Peyer's patch (tissue), 4 donors: ENCODE measurements around the gene ELOVL1. TPM values are rescaled to one million over a fixed set of nuclear protein-coding genes. Genes with fewer than 3 reads are reported as not detected.

ENCODE experiments used
- DNase-seq, 3 donors: peaks; one replicate each; pipeline ENCODE4 v3.0.0-alpha.2; 2017 to 2019
- H3K27ac ChIP-seq, 4 donors: fragments of 200-600 bp; sonication (generic); one replicate each; pipeline ENCODE4 v1.5.1; 2016 to 2019
- H3K27me3 ChIP-seq, 2 donors: fragments of 200-600 bp; sonication (generic); one replicate each; pipeline ENCODE4 v1.5.1; 2019
- H3K36me3 ChIP-seq, 3 donors: fragments of 200-600 bp; sonication (generic); one replicate each; pipeline ENCODE4 v1.5.1; 2016 to 2019
- H3K4me1 ChIP-seq, 4 donors: fragments of 200-600 bp; sonication (generic); one replicate each; pipeline ENCODE4 v1.5.1; 2016 to 2019
- H3K4me3 ChIP-seq, 4 donors: fragments of 200-600 bp; sonication (generic); 1 replicate in 3 of 4; 2 replicates in 1 of 4; pipeline ENCODE4 v1.5.1; 2016 to 2019; ENCODE audit warnings: mild to moderate bottlenecking in 1 of 4
- H3K9me3 ChIP-seq, 4 donors: fragments of 200-600 bp; sonication (generic); one replicate each; pipeline ENCODE4 v1.5.1; 2016 to 2019; ENCODE audit warnings: mild to moderate bottlenecking in 1 of 4
- POLR2A ChIP-seq, 2 donors: fragments of 450-650 bp; IDR thresholded peaks; one replicate each; pipeline ENCODE4 v1.5.1; 2017; ENCODE audit warnings: antibody characterized with exemption in 2 of 2, mild to moderate bottlenecking in 2 of 2, moderate library complexity in 2 of 2
- total RNA-seq, 4 donors: library from RNA; depleted of rRNA; stranded (reverse); fragments of >200 nt; gene quantifications; one replicate each; pipeline ENCODE4 v1.1.0, GENCODE V29; 2016
- TF ChIP-seq, protein P1 (sequence below), 6 experiments: fragments of 450-650 bp in 4 of 6; fragments of 200-600 bp in 2 of 6; sonication (generic) in 1 of 6; IDR thresholded peaks; one replicate each; pipeline ENCODE4 v1.5.1; 2017 to 2019; ENCODE audit warnings: antibody characterized with exemption in 6 of 6, mild to moderate bottlenecking in 3 of 6, moderate library complexity in 1 of 6

ELOVL1 gene
- total RNA-seq, 4 donors from 2014 or later: 29.7 to 101 (median 71.3) TPM

DNA sequence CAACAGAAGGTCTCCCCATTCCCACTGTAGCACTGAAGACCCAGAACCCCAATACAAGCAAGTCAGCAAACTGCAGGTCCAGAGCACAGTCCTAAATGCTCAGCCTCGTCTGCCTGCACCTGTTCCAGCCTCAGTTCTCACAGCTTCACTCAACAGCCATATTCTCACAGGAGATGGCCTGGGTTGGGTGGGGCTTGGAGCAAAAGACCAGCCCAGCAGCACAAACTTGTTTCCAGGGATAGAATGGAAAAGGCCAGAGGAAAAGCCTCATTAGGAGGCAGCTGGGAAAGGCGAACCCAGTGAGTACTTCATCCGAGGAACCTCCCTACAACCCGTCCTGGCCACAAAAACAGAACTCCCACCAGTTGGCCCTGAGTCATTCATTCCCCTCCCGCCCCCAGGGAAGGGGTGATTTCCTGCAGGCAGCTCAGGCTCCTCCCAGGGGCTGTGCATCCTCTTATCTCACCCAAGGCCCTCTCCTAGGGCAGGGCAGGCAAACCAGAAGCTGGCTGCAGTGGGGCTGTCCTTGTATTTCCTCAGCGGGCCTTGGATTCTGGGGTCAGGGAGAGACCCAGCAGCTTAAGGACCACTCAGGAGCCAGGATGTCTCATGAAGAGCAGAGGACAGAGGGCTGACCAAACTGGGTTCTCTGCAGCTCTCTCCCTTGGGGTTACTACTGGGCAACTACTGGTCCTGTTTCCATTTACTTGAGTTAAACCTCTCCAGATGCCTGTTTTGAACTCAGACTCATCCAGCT lies 37.6 kb downstream of the ELOVL1 start:
- Histone ChIP-seq H3K4me1 (peaks cover 0 to 8% (median 0%) of the 10 kb centered on the region in 4 donors), H3K27me3 (no peaks in the 10 kb centered on the region), H3K36me3 (no peaks in the 10 kb centered on the region), H3K27ac (peak overlapping the region in 1 of 4 donors; percentile 2), H3K4me3 (no peak overlapping the region), H3K9me3 (no peaks in the 10 kb centered on the region)
- DNase-seq: peak in 1 of 3 donors; percentile 55
- TF ChIP-seq, protein P1, sequence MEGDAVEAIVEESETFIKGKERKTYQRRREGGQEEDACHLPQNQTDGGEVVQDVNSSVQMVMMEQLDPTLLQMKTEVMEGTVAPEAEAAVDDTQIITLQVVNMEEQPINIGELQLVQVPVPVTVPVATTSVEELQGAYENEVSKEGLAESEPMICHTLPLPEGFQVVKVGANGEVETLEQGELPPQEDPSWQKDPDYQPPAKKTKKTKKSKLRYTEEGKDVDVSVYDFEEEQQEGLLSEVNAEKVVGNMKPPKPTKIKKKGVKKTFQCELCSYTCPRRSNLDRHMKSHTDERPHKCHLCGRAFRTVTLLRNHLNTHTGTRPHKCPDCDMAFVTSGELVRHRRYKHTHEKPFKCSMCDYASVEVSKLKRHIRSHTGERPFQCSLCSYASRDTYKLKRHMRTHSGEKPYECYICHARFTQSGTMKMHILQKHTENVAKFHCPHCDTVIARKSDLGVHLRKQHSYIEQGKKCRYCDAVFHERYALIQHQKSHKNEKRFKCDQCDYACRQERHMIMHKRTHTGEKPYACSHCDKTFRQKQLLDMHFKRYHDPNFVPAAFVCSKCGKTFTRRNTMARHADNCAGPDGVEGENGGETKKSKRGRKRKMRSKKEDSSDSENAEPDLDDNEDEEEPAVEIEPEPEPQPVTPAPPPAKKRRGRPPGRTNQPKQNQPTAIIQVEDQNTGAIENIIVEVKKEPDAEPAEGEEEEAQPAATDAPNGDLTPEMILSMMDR (IDR thresholded peaks at IDR 0.05): no peak

DNA sequence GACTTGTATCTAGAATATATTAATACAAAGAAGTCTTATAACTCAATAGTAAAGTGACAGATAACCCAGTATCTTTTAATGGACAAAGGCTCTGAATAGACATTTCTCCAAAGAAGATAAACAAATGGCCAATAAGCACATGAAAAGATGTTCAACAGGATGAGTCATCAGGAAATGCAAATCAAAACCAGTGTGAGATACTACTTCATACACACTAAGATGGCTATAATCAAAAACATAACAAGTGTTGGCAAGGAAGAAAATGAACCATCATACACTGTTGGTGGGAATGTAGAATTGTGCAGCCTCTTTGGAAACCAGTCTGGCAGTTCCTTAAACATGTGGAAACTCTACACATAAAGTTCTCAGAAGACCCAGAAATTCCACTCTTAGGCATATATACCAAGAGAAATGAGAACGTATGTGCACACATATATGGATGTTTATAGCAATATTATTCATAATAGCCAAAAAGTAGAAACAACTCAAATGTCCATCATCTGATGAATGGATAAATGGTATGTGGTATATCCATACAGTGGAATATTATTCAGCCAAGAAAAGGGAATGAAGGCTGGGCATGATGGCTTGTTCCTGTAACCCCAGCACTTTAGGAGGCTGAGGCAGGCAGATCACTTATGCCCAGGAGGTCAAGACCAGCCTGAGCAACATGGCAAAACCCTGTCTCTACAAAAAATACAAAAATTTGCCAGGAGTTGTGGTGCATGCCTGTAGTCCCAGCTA lies 40.1 kb downstream of the ELOVL1 start:
- H3K9me3 ChIP-seq: no peaks in the 10 kb centered on the region
- TF ChIP-seq POLR2A (IDR thresholded peaks at IDR 0.05): no peak
- TF ChIP-seq, protein P1 (IDR thresholded peaks at IDR 0.05): no peak
- DNase-seq: no peak
- H3K36me3 ChIP-seq: no peaks in the 10 kb centered on the region
- H3K27ac ChIP-seq: no peak overlapping the region
- H3K27me3 ChIP-seq: no peaks in the 10 kb centered on the region
- H3K4me3 ChIP-seq: no peak overlapping the region
- peaks cover 0 to 8% (median 0%) of the 10 kb centered on the region in 4 donors for H3K4me1 ChIP-seq

DNA sequence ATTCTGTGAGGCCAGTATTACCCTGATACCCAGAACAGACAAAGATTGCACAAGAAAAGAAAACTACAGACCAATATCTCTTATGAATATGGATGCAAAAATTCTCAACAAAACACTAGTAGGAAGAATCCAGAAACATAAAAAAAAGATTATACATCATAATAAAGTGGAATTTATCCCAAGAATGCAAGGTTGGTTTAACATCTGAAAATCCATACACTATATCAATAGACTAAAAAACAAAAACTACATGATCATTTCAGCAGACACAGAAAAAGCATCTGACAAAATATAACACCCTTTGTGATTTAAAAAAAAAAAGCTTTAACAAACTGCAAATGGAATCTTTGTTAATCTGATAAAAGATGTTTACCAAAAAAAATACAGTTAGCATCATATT lies 42.4 kb downstream of the ELOVL1 start:
- H3K4me3 ChIP-seq: no peak overlapping the region
- no peaks in the 10 kb centered on the region for H3K9me3 ChIP-seq
- H3K36me3 ChIP-seq: no peaks in the 10 kb centered on the region
- no peak for DNase-seq
- H3K4me1 ChIP-seq: peaks cover 0 to 7% (median 0%) of the 10 kb centered on the region in 4 donors
- no peaks in the 10 kb centered on the region for H3K27me3 ChIP-seq
- no peak overlapping the region for H3K27ac ChIP-seq
- TF ChIP-seq, protein P1 (IDR thresholded peaks at IDR 0.05): no peak
- TF ChIP-seq POLR2A (IDR thresholded peaks at IDR 0.05): no peak

DNA sequence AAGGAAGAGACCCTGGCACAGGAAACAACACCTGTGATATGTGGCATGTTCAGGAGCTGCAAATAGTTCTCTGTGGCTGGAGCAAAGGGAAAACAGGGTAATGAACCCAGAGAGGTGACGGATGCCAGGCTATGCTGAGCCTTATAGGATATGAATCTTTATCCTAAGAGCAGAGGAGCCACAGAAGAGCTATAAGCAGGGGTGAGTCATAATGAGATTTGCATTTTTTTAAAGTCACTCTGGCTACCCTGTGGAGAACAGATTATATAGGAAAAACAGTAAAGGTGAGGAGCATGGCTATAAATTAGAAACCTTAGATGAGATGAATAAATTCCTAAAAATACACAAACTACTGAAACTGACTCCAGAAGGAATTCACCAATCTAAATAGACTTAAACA lies 43.0 kb downstream of the ELOVL1 start:
- Histone ChIP-seq H3K9me3 (no peaks in the 10 kb centered on the region), H3K27ac (no peak overlapping the region), H3K4me1 (peaks cover 0 to 1% (median 0%) of the 10 kb centered on the region in 4 donors), H3K4me3 (no peak overlapping the region), H3K36me3 (no peaks in the 10 kb centered on the region), H3K27me3 (no peaks in the 10 kb centered on the region)
- TF ChIP-seq POLR2A (IDR thresholded peaks at IDR 0.05): no peak
- TF ChIP-seq, protein P1 (IDR thresholded peaks at IDR 0.05): no peak
- DNase-seq: no peak

DNA sequence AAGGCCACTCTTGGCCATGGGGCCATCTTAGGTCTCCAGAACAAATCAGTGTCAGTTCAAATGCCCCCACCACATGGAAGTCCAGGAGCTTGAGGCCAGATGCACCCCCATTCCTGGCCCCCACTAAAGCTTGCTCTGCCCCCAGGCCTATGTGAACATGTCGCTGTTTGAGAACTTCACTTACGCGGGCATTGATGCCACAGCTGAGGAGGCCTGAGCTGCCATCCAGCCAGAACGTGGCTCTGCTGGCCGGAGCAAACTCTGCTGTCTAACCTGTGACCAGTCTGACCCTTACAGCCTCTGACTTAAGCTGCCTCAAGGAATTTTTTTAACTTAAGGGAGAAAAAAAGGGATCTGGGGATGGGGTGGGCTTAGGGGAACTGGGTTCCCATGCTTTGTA lies 45.3 kb downstream of the ELOVL1 start:
- Histone ChIP-seq H3K4me1 (no peaks in the 10 kb centered on the region), H3K27ac (no peak overlapping the region), H3K4me3 (no peak overlapping the region), H3K27me3 (no peaks in the 10 kb centered on the region), H3K36me3 (no peaks in the 10 kb centered on the region), H3K9me3 (no peaks in the 10 kb centered on the region)
- no peak for DNase-seq
- no peak for TF ChIP-seq POLR2A (IDR thresholded peaks at IDR 0.05)
- TF ChIP-seq, protein P1 (IDR thresholded peaks at IDR 0.05): no peak
